WTC11 (cell line): ENCODE results near the gene ELOA.
"Not testable (repeated sequence)": the region's sequence is repeated elsewhere in the genome, so short reads cannot be mapped to it uniquely, and the experiment has no call there.

Source experiments
- OVOL2 ChIP-seq: fragments of 250-450 bp; sonication (Bioruptor Pico); IDR thresholded peaks from 2 replicates; pipeline ENCODE4 v1.9.0; 2021; ENCODE audit warnings: mild to moderate bottlenecking, borderline replicate concordance
- PRRX2 ChIP-seq: fragments of 250-450 bp; sonication (Bioruptor Pico); IDR thresholded peaks from 2 replicates; pipeline ENCODE4 v1.8.0; 2021; ENCODE audit warnings: mild to moderate bottlenecking
- RORB ChIP-seq: fragments of 250-450 bp; sonication (Bioruptor Pico); IDR thresholded peaks from 2 replicates; pipeline ENCODE4 v1.9.0; 2021; ENCODE audit warnings: mild to moderate bottlenecking
- ZNF263 ChIP-seq: sonication (generic); formaldehyde crosslinking; IDR thresholded peaks from 2 replicates; pipeline ENCODE4 v1.8.1; 2022; ENCODE audit warnings: low read depth, mild to moderate bottlenecking, moderate library complexity, missing genetic modification reagents
- TF ChIP-seq, protein P1 (sequence below): fragments of 200-600 bp; IDR thresholded peaks from 2 replicates; pipeline ENCODE4 v1.8.0; 2022; ENCODE audit warnings: antibody characterized with exemption

DNA sequence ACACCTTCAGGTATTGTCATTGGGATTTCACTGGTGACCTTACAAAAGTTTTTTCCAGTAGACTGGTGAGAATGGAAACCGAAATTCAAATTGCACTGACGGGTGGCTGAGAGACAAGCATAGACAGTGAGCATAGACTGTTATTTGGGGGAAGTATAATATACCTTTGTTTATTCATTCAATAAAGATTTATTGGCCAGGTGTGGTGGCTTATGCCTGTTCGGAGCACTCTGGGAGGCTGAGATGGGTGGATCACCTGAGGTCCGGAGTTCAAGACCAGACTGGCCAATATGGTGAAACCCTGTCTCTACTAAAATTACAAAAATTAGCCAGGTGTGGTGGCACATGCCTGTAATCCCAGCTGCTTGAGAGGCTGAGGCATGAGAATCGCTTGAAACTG, 10.0 kb upstream of the ELOA start:
- not testable (repeated sequence) for TF ChIP-seq ZNF263, OVOL2, RORB, PRRX2 (CRISPR knock-in tag)
- TF ChIP-seq, protein P1, sequence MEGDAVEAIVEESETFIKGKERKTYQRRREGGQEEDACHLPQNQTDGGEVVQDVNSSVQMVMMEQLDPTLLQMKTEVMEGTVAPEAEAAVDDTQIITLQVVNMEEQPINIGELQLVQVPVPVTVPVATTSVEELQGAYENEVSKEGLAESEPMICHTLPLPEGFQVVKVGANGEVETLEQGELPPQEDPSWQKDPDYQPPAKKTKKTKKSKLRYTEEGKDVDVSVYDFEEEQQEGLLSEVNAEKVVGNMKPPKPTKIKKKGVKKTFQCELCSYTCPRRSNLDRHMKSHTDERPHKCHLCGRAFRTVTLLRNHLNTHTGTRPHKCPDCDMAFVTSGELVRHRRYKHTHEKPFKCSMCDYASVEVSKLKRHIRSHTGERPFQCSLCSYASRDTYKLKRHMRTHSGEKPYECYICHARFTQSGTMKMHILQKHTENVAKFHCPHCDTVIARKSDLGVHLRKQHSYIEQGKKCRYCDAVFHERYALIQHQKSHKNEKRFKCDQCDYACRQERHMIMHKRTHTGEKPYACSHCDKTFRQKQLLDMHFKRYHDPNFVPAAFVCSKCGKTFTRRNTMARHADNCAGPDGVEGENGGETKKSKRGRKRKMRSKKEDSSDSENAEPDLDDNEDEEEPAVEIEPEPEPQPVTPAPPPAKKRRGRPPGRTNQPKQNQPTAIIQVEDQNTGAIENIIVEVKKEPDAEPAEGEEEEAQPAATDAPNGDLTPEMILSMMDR, result not testable (repeated sequence)
